GM19023 (cell line): Measurements from ENCODE around the gene WDR11.
A peak's percentile ranks its signal among the peaks of the same experiment; 100 is the strongest.

ENCODE experiments used
- ATAC-seq: cut with Tn5 transposase; IDR thresholded peaks from one replicate; pipeline ENCODE4 v1.9.1; 2021; ENCODE audit warnings: mild to moderate bottlenecking, moderate library complexity; ENCODE audit not compliant: unreplicated experiment

The WDR11 gene

GRCh38 chr10:120850911-120851865 lies at the start of gene WDR11:
Gene WDR11 (plus strand): TSS chr10:120851362. CDS start chr10:120851421, 59 bp downstream.
- peak; percentile 98 for ATAC-seq

GRCh38 chr10:120802935-120803334 lies 48.2 kb upstream of the WDR11 start:
- no peak for ATAC-seq

- ATAC-seq = no peak
Observed at GRCh38 chr10:120803972-120804371, 47.2 kb upstream of the WDR11 start.

- no peak for ATAC-seq
Observed at GRCh38 chr10:120805014-120805812, 45.9 kb upstream of the WDR11 start.

- no peak for ATAC-seq
Observed at GRCh38 chr10:120806081-120806480, 45.1 kb upstream of the WDR11 start.

GRCh38 chr10:120810298-120810697 lies 40.9 kb upstream of the WDR11 start:
- ATAC-seq = no peak

- no peak for ATAC-seq
Observed at GRCh38 chr10:120813085-120813484, 38.1 kb upstream of the WDR11 start.

GRCh38 chr10:120818301-120818700 lies 32.9 kb upstream of the WDR11 start:
- no peak for ATAC-seq

GRCh38 chr10:120819366-120819765 lies 31.8 kb upstream of the WDR11 start:
- no peak for ATAC-seq

- ATAC-seq = no peak
Observed at GRCh38 chr10:120823266-120823665, 27.9 kb upstream of the WDR11 start.

GRCh38 chr10:120824881-120825309 lies 26.3 kb upstream of the WDR11 start:
- no peak for ATAC-seq

GRCh38 chr10:120825878-120826769 lies 25.0 kb upstream of the WDR11 start:
- no peak for ATAC-seq

GRCh38 chr10:120827251-120827875 lies 23.8 kb upstream of the WDR11 start:
- ATAC-seq = peak; percentile 62

- no peak for ATAC-seq
Observed at GRCh38 chr10:120828763-120829319, 22.3 kb upstream of the WDR11 start.

- ATAC-seq = no peak
Observed at GRCh38 chr10:120832106-120832505, 19.1 kb upstream of the WDR11 start.

GRCh38 chr10:120833222-120833928 lies 17.8 kb upstream of the WDR11 start:
- no peak for ATAC-seq

GRCh38 chr10:120835603-120836002 lies 15.6 kb upstream of the WDR11 start:
- no peak for ATAC-seq

GRCh38 chr10:120838941-120839340 lies 12.2 kb upstream of the WDR11 start:
- no peak for ATAC-seq

GRCh38 chr10:120841522-120842189 lies 9.5 kb upstream of the WDR11 start:
- no peak for ATAC-seq
